Erythroblast (primary cell): Measurements from ENCODE around the gene PLCL1.

Experiments
- GATA1 ChIP-seq: IDR thresholded peaks from 2 replicates; pipeline ENCODE4 v1.6.1; 2011; ENCODE audit warnings: low read depth, mild to moderate bottlenecking, control low read depth, low read length, moderate library complexity
- POLR2A ChIP-seq: IDR thresholded peaks from 2 replicates; pipeline ENCODE4 v1.6.1; 2011; ENCODE audit warnings: mild to moderate bottlenecking, low read length

- TF ChIP-seq POLR2A, result no peak
- TF ChIP-seq GATA1, result no peak
Observed at GRCh38 chr2:197822333-197822732, 17.9 kb downstream of the PLCL1 start.
